Testis (tissue), 3 donors: ENCODE results near the gene WDCP. TPM values are rescaled to one million over a fixed set of nuclear protein-coding genes. Genes with fewer than 3 reads are reported as not detected.

Experiments
- DNase-seq: peaks from one replicate; pipeline ENCODE4 v3.0.0-alpha.2; 2019
- H3K27ac ChIP-seq, 2 donors: fragments of 200-600 bp; sonication (generic); one replicate each; pipeline ENCODE4 v1.5.1; 2019
- H3K27me3 ChIP-seq: fragments of 200-600 bp; sonication (generic); one replicate; pipeline ENCODE4 v1.5.1; 2019
- H3K36me3 ChIP-seq: fragments of 200-600 bp; sonication (generic); one replicate; pipeline ENCODE4 v1.5.1; 2017; ENCODE audit warnings: low read depth; ENCODE audit errors: missing control alignments
- H3K4me1 ChIP-seq: fragments of 200-600 bp; sonication (generic); one replicate; pipeline ENCODE4 v1.5.1; 2019
- H3K4me3 ChIP-seq, 2 donors: fragments of 200-600 bp; sonication (generic); one replicate each; pipeline ENCODE4 v1.5.1; 2017 to 2019
- H3K9me3 ChIP-seq: fragments of 200-600 bp; sonication (generic); one replicate; pipeline ENCODE4 v1.5.1; 2017
- POLR2A ChIP-seq: fragments of 450-650 bp; IDR thresholded peaks from one replicate; pipeline ENCODE4 v1.6.1; 2017; ENCODE audit warnings: antibody characterized with exemption, mild to moderate bottlenecking, moderate library complexity
- WGBS, 2 donors: methylation state at CpG; one replicate each; pipeline ENCODE4 v1.1.5; 2018; 5-methylcytosine and 5-hydroxymethylcytosine counted together
- intact Hi-C: fragments of 100-400 bp; cut with DNase I; formaldehyde crosslinking; loops from one replicate; pipeline ENCODE4 v1.15.1; 2023; ENCODE audit warnings: low total_unique reads
- polyA plus RNA-seq: library from polyadenylated mRNA; stranded (reverse); fragments of 350-450 nt; fragmentation: Illumina TruSeq; extraction: RNeasy Lipid Tissue Mini Kit (QIAGEN cat#74804); gene quantifications from one replicate; pipeline ENCODE4 v1.2.3, GENCODE V29; 2014; ENCODE audit warnings: low read depth, low replicate concordance; ENCODE audit not compliant: insufficient read depth
- total RNA-seq, 2 donors: library from RNA; depleted of rRNA; stranded (reverse); fragments of >200 nt; gene quantifications; one replicate each; pipeline ENCODE4 v1.2.3, GENCODE V29; 2016
- TF ChIP-seq, protein P1 (sequence below), 3 experiments: fragments of 450-650 bp in 2 of 3; fragments of 200-600 bp in 1 of 3; sonication (generic) in 1 of 3; IDR thresholded peaks; one replicate each; pipeline ENCODE4 v1.5.1; 2016 to 2019; ENCODE audit warnings: antibody characterized with exemption in 3 of 3, mild to moderate bottlenecking in 2 of 3, moderate library complexity in 1 of 3

Gene WDCP
- total and polyA plus RNA-seq, 3 donors from 2014 or later: 9.8 to 11.5 (median 10.4) TPM

DNA sequence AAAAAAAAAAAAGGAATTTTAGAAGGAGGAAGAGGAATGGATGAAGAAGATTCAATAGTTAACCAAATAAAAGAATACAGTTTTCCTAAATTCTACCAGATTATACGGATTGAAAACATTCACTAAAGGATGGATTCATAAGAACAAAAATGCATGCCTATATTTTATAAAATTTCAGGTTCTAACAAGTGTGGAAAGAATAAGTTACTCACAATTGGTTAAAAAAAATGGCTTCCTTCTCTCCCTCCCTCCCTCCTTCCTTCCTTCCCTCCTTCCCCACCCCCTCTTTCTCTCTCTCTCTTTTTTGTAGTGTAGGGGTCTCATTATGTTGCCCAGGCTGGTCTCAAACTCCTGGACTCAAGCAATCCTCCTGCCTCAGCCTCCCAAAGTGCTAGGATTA, 39.0 kb upstream of the WDCP start:
- Histone ChIP-seq H3K4me3 (no peak overlapping the region), H3K9me3 (no peaks in the 10 kb centered on the region), H3K36me3 (no peaks in the 10 kb centered on the region), H3K27me3 (no peaks in the 10 kb centered on the region), H3K27ac (no peak overlapping the region), H3K4me1 (peaks cover 10% of the 10 kb centered on the region)
- no peak for TF ChIP-seq POLR2A
- TF ChIP-seq, protein P1, sequence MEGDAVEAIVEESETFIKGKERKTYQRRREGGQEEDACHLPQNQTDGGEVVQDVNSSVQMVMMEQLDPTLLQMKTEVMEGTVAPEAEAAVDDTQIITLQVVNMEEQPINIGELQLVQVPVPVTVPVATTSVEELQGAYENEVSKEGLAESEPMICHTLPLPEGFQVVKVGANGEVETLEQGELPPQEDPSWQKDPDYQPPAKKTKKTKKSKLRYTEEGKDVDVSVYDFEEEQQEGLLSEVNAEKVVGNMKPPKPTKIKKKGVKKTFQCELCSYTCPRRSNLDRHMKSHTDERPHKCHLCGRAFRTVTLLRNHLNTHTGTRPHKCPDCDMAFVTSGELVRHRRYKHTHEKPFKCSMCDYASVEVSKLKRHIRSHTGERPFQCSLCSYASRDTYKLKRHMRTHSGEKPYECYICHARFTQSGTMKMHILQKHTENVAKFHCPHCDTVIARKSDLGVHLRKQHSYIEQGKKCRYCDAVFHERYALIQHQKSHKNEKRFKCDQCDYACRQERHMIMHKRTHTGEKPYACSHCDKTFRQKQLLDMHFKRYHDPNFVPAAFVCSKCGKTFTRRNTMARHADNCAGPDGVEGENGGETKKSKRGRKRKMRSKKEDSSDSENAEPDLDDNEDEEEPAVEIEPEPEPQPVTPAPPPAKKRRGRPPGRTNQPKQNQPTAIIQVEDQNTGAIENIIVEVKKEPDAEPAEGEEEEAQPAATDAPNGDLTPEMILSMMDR (IDR thresholded peaks at IDR 0.05): no peak
- intact Hi-C loops: no loop called here
- DNase-seq: no peak
- WGBS, 2 donors: 68 to 77% methylated on average over 1 of the region's 1 CpG

DNA sequence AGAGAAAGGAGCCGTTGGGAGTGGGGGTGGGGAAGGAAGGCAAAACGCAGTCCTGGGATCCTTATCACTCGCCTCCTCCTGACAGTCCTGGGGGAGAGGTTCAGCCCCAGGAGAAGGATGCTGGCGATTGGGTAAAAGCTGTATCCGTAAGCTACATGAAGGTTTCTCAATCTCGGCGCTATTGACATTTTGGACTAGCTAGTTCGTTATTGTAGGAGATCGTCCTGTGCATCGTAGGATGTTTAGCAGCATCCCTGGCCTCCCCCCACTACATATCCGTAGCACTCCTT, 38.0 kb upstream of the WDCP start:
- Histone ChIP-seq H3K36me3 (no peaks in the 10 kb centered on the region), H3K27ac (peak overlapping the region; percentile 81 to 87), H3K4me3 (peak overlapping the region; percentile 62 to 63), H3K4me1 (peaks cover 10% of the 10 kb centered on the region), H3K27me3 (no peaks in the 10 kb centered on the region), H3K9me3 (no peaks in the 10 kb centered on the region)
- TF ChIP-seq, protein P1 (IDR thresholded peaks at IDR 0.05): no peak
- no peak for TF ChIP-seq POLR2A
- peak; percentile 48 for DNase-seq
- WGBS, 2 donors: 5 to 13% methylated on average over 11 of the region's 11 CpGs
- intact Hi-C loops: no loop called here

DNA sequence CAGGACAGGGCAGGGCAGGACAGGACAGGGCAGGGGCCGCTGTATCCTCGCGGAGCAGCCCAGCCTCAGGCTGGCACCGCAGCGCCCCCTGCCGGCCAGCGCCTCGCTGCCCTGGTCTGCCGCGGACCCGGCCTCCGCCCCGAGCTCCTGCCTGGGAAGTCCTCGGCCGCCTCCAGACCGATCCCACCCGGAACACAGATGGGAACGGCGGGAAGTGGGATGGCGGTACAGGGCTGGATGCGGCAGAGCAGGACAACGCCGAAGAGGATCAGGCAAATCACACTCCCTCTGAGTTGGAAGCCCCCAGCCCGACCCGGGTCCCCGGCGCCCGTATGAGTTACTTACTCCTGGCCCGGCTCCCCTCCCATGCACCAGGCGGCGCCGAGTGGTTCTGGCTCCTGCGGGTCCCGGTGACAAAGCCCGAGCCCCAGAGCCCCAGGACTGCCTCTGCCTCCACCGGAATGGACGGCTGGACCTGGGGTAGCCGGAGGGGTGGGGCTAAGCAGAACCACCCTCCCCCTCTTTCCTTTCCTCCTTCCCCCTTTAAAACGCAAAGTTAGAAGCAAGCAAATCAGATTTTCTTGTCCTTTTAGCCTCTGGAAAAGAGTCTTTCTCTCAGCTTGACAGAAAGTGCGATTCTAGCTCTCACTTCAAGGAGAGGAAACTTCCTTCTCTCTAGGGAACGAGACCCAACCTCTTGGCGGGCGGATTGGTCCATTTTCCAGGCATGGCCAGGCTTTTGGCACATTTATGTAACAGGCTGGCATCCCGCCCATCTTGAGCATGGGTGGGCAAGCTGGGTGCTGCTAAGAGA, 37.4 kb upstream of the WDCP start, which contains the start of gene TP53I3:
TSS of gene TP53I3 (minus strand) at position 449 of the 814 bp plus-strand sequence. CDS start 508 bp downstream, outside the sequence.
- H3K36me3 ChIP-seq: no peaks in the 10 kb centered on the region
- H3K27me3 ChIP-seq: no peaks in the 10 kb centered on the region
- 0 to 1% methylated on average over 10 to 36 of the region's 44 CpGs for WGBS, 2 donors
- peak; percentile 90 for DNase-seq
- intact Hi-C loops: no loop called here
- peak within 1 kb of the TSS; percentile 81 to 87 for H3K27ac ChIP-seq
- H3K9me3 ChIP-seq: no peaks in the 10 kb centered on the region
- TF ChIP-seq POLR2A: no peak
- TF ChIP-seq, protein P1 (IDR thresholded peaks at IDR 0.05): peak; percentile 96 to 98 (median 96)
- H3K4me1 ChIP-seq: peaks cover 10% of the 10 kb centered on the region
- H3K4me3 ChIP-seq: peak within 1 kb of the TSS; percentile 62 to 63

DNA sequence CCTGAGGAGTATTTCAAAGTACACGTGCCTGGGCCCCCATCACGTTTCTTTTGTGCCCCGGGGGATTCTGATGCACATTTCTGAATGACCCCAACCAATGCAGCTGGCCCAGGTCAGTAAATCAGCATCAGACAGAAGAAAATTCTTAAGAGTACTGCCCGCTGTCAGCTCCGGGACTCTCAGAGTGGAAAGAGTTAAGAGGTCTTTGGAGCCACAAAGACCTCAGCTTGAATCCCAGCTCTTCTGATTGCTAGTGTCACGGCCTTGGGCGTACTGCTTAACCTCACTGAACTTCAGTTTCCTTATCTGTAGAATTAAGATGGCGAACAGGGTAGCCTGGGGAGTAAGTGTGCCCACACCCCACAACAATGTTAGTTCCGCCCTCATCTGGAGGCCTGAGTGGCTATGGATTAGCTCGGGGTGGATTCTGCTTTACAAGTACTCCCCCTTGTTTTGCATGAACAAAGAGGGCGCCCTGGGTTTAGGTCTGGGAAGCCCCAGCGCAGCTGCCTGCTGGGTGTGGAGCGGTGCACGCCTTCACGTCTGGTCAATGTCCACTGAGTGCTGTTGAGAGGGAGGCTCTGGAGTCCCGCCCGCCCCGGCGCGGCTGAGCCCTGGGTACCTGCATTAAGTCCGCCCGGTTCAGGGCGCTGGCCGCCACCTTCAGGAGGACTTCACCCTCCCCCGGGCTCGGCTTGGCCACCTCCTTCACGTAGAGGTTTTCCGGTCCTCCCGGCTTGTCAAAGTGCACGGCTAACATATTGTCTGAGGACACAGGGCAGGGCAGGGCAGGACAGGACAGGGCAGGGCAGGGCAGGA, 36.6 kb upstream of the WDCP start:
- TF ChIP-seq, protein P1 (IDR thresholded peaks at IDR 0.05): no peak
- no peak for TF ChIP-seq POLR2A
- Histone ChIP-seq H3K36me3 (no peaks in the 10 kb centered on the region), H3K9me3 (no peaks in the 10 kb centered on the region), H3K27ac (peak overlapping the region; percentile 81 to 87), H3K4me1 (peaks cover 10% of the 10 kb centered on the region), H3K4me3 (peak overlapping the region; percentile 62 to 63), H3K27me3 (no peaks in the 10 kb centered on the region)
- 4 to 8% methylated on average over 18 to 26 of the region's 30 CpGs for WGBS, 2 donors
- DNase-seq: peak; percentile 66
- intact Hi-C loops: no loop called here
